GM20431 (cell line): ENCODE measurements around the gene PRDM15.
"Not testable (repeated sequence)": the region's sequence is repeated elsewhere in the genome, so short reads cannot be mapped to it uniquely, and the experiment has no call there.

Experiments
- in situ Hi-C: fragments of 300-500 bp; cut with MseI, MboI; formaldehyde crosslinking; loops from one replicate; pipeline ENCODE4 v1.15.0; 2020; ENCODE audit warnings: low sequenced_read_pairs; ENCODE audit not compliant: unreplicated experiment

The PRDM15 gene

GRCh38 chr21:41795726-41796125, 83.4 kb downstream of the PRDM15 start:
- in situ Hi-C loops = no loop called here

GRCh38 chr21:41794600-41794999, 84.5 kb downstream of the PRDM15 start:
- in situ Hi-C loops = no loop called here

GRCh38 chr21:41792711-41793110, 86.4 kb downstream of the PRDM15 start:
- in situ Hi-C loops = no loop called here

- in situ Hi-C loops = no loop called here
These were observed 92.6 kb downstream of the PRDM15 start for GRCh38 chr21:41786509-41786987.

- in situ Hi-C loops = not testable (repeated sequence)
These were observed 93.9 kb downstream of the PRDM15 start for GRCh38 chr21:41785262-41785661.

GRCh38 chr21:41784456-41785102, 94.6 kb downstream of the PRDM15 start:
- in situ Hi-C loops = no loop called here

- in situ Hi-C loops = no loop called here
These were observed 95.5 kb downstream of the PRDM15 start for GRCh38 chr21:41783476-41784180.

GRCh38 chr21:41781050-41781410, 98.1 kb downstream of the PRDM15 start:
- in situ Hi-C loops = no loop called here

- in situ Hi-C loops = no loop called here
These were observed 98.7 kb downstream of the PRDM15 start for GRCh38 chr21:41780337-41781049.

- in situ Hi-C loops = no loop called here
These were observed 99.5 kb downstream of the PRDM15 start for GRCh38 chr21:41779659-41780058.

GRCh38 chr21:41778930-41779600, 100.1 kb downstream of the PRDM15 start:
- in situ Hi-C loops = no loop called here

- in situ Hi-C loops = no loop called here
These were observed 101.0 kb downstream of the PRDM15 start for GRCh38 chr21:41777951-41778815.

GRCh38 chr21:41776778-41777177, 102.4 kb downstream of the PRDM15 start:
- in situ Hi-C loops = no loop called here

GRCh38 chr21:41775149-41775472, 104.0 kb downstream of the PRDM15 start:
- in situ Hi-C loops = no loop called here

GRCh38 chr21:41774467-41775148, 104.5 kb downstream of the PRDM15 start:
- in situ Hi-C loops = no loop called here

- in situ Hi-C loops = no loop called here
These were observed 106.6 kb downstream of the PRDM15 start for GRCh38 chr21:41772351-41773080.

GRCh38 chr21:41771625-41771945, 107.6 kb downstream of the PRDM15 start:
- in situ Hi-C loops = no loop called here

GRCh38 chr21:41770901-41771624, 108.1 kb downstream of the PRDM15 start:
- in situ Hi-C loops = no loop called here
